HCT116 (cell line): Measurements from ENCODE around the gene TIE1. TPM values are rescaled to one million over a fixed set of nuclear protein-coding genes. Genes with fewer than 3 reads are reported as not detected.

Experiments
- ATAC-seq: fragments of 200-7000 bp; cut with Tn5 transposase; 2 replicates; pipeline ENCODE4 v1.9.1; 2020; ENCODE audit warnings: mild to moderate bottlenecking, moderate library complexity
- BruUV-seq: library from RNA; stranded (reverse); fragments of 400-500 nt; replicated peaks from 2 replicates; lab custom pipeline; 2021; lab: Mats Ljungman, UMichigan
- CTCF ChIA-PET: fragments of 300-600 bp; sonication (Branson Sonifier 250); formaldehyde crosslinking; loops from one replicate; lab custom pipeline; 2021; ENCODE audit warnings: antibody characterized with exemption; lab: Charles Lee
- POLR2A ChIA-PET: fragments of 300-600, 350-600 bp; sonication (Branson Sonifier 250); formaldehyde crosslinking; loops from one replicate; lab custom pipeline; 2021; ENCODE audit warnings: antibody characterized with exemption; lab: Charles Lee
- RAD21 ChIA-PET, 2 experiments: fragments of 300-600 bp; sonication (Branson Sonifier 250); formaldehyde crosslinking; loops; one replicate each; lab custom pipeline; 2023; ENCODE audit warnings: low total read pairs in 2 of 2; ENCODE audit not compliant: uncharacterized antibody in 2 of 2, unreplicated experiment in 2 of 2, low non-redundant PET in 1 of 2; lab: Charles Lee
- DNase-seq: peaks from one replicate; pipeline ENCODE4 v3.0.0-alpha.2; 2010; ENCODE audit warnings: low read depth, low spot score
- H2AFZ ChIP-seq: fragments of 200-600 bp; shearing (Covaris generic), sonication (generic); 2 replicates; pipeline ENCODE4 v1.6.1; 2017; ENCODE audit warnings: low read depth, mixed run types, mixed read lengths, antibody characterized with exemption, low read length; ENCODE audit not compliant: poor library complexity, severe bottlenecking
- H3K27ac ChIP-seq: 2 replicates; pipeline ENCODE4 v1.5.1; 2012; ENCODE audit warnings: low read depth, low read length
- H3K27me3 ChIP-seq: fragments of 200-600 bp; sonication (generic); 2 replicates; pipeline ENCODE4 v1.6.1; 2016; ENCODE audit warnings: mixed run types, low read length, mixed read lengths; ENCODE audit not compliant: insufficient read depth
- H3K36me3 ChIP-seq, 2 experiments: fragments of 200-500 bp in 1 of 2; fragments of 200-600 bp in 1 of 2; sonication (Bioruptor generic) in 1 of 2; sonication (generic) in 1 of 2; 2 replicates each; pipeline versions ENCODE4 v1.5.1 to v1.6.1; 2014 to 2016; ENCODE audit warnings: low read length in 2 of 2, inconsistent platforms in 1 of 2, mixed read lengths in 1 of 2, mixed run types in 1 of 2; ENCODE audit not compliant: insufficient read depth in 2 of 2, control insufficient read depth in 1 of 2
- H3K4me1 ChIP-seq, 2 experiments: fragments of 200-600 bp in 1 of 2; sonication (generic) in 1 of 2; 2 replicates each; pipeline versions ENCODE4 v1.5.1 to v1.6.1; 2012 to 2017; ENCODE audit warnings: low read length in 2 of 2, inconsistent platforms in 1 of 2, mild to moderate bottlenecking in 1 of 2, mixed read lengths in 1 of 2, mixed run types in 1 of 2, moderate library complexity in 1 of 2; ENCODE audit not compliant: insufficient read depth in 2 of 2, control insufficient read depth in 1 of 2
- H3K4me2 ChIP-seq: fragments of 200-600 bp; sonication (generic); 2 replicates; pipeline ENCODE4 v1.6.1; 2017; ENCODE audit warnings: mixed run types, low read length, mixed read lengths
- H3K4me3 ChIP-seq, 2 experiments: fragments of 200-600 bp in 1 of 2; sonication (generic) in 1 of 2; replicated peaks in 1 of 2; 2 replicates each; pipeline ENCODE4 v1.5.1; 2011 to 2016; ENCODE audit warnings: low read length in 2 of 2, control low read depth in 1 of 2, low read depth in 1 of 2, mild to moderate bottlenecking in 1 of 2, mixed read lengths in 1 of 2, mixed run types in 1 of 2
- H3K79me2 ChIP-seq: fragments of 200-600 bp; sonication (generic); 2 replicates; pipeline ENCODE4 v1.6.1; 2017; ENCODE audit warnings: mild to moderate bottlenecking, mixed run types, low read length, moderate library complexity, mixed read lengths; ENCODE audit not compliant: insufficient read depth
- H3K9ac ChIP-seq: fragments of 200-600 bp; sonication (generic); 2 replicates; pipeline ENCODE4 v1.6.1; 2016; ENCODE audit warnings: low read length, mixed read lengths
- H3K9me2 ChIP-seq: fragments of 200-600 bp; sonication (generic), shearing (Covaris generic); 2 replicates; pipeline ENCODE4 v1.6.1; 2017; ENCODE audit warnings: mixed run types, mild to moderate bottlenecking, moderate library complexity; ENCODE audit not compliant: insufficient read depth
- H3K9me3 ChIP-seq, 2 experiments: fragments of 200-500 bp in 1 of 2; fragments of 200-600 bp in 1 of 2; sonication (Bioruptor generic) in 1 of 2; sonication (generic) in 1 of 2; 2 replicates each; pipeline ENCODE4 v1.6.1; 2014 to 2017; ENCODE audit warnings: low read length in 2 of 2, mixed read lengths in 2 of 2, inconsistent platforms in 1 of 2, low read depth in 1 of 2, mild to moderate bottlenecking in 1 of 2, mixed run types in 1 of 2, moderate library complexity in 1 of 2; ENCODE audit not compliant: control insufficient read depth in 1 of 2, insufficient read depth in 1 of 2
- H4K20me1 ChIP-seq: fragments of 200-600 bp; sonication (generic), shearing (Covaris generic); 2 replicates; pipeline ENCODE4 v1.6.1; 2017; ENCODE audit warnings: mixed run types, mild to moderate bottlenecking, moderate library complexity; ENCODE audit not compliant: insufficient read depth
- CBX3 ChIP-seq: IDR thresholded peaks from 2 replicates; pipeline ENCODE4 v1.6.1; 2012; ENCODE audit warnings: low read depth
- CEBPB ChIP-seq: IDR thresholded peaks from 2 replicates; pipeline ENCODE4 v1.6.1; 2012; ENCODE audit warnings: low read depth
- CTCF ChIP-seq, 3 experiments: fragments of 200-600 bp in 1 of 3; sonication (generic) in 1 of 3; IDR thresholded peaks in 2 of 3; conservative IDR thresholded peaks in 1 of 3; 2 replicates each; pipeline ENCODE4 v1.5.1; 2012 to 2017; ENCODE audit warnings: low read depth in 2 of 3, low read length in 2 of 3, antibody characterized with exemption in 1 of 3, borderline replicate concordance in 1 of 3, control low read depth in 1 of 3, mild to moderate bottlenecking in 1 of 3, mixed read lengths in 1 of 3, mixed run types in 1 of 3, moderate library complexity in 1 of 3; ENCODE audit not compliant: insufficient read depth in 1 of 3
- EZH2 ChIP-seq: fragments of 200-600 bp; sonication (generic); IDR thresholded peaks from 2 replicates; pipeline ENCODE4 v1.6.1; 2017; ENCODE audit warnings: antibody characterized with exemption, mixed run types
- REST ChIP-seq: IDR thresholded peaks from 2 replicates; pipeline ENCODE4 v1.6.1; 2012; ENCODE audit warnings: low read depth
- SP1 ChIP-seq: IDR thresholded peaks from 2 replicates; pipeline ENCODE4 v1.6.1; 2012; ENCODE audit warnings: low read depth
- TCF7L2 ChIP-seq: IDR thresholded peaks from 2 replicates; pipeline ENCODE4 v1.7.0; 2011; ENCODE audit warnings: borderline replicate concordance, inconsistent platforms; ENCODE audit not compliant: insufficient read depth, insufficient read length; ENCODE audit errors: extremely low read depth
- YY1 ChIP-seq: IDR thresholded peaks from 2 replicates; pipeline ENCODE4 v1.6.1; 2011; ENCODE audit warnings: low read length, low read depth, moderate library complexity, mild to moderate bottlenecking; ENCODE audit not compliant: insufficient replicate concordance; ENCODE audit errors: extremely low read depth
- ZFX ChIP-seq: fragments of 450-650 bp; IDR thresholded peaks from 2 replicates; pipeline ENCODE4 v1.6.1; 2017
- intact Hi-C: fragments of 100-400 bp; cut with micrococcal nuclease; formaldehyde crosslinking; loops from 2 replicates; pipeline ENCODE4 v1.10.0; 2022
- total RNA-seq: library from RNA; stranded (reverse); gene quantifications from one replicate; pipeline ENCODE4 v1.2.1, GENCODE V29; 2021; ENCODE audit not compliant: unreplicated experiment

TIE1 gene
- total RNA-seq, 1 experiment from 2014 or later, result not detected

- DNase-seq (no peak), ATAC-seq (no peak)
- Histone ChIP-seq H3K79me2 (no peaks in the 10 kb centered on the region), H3K36me3 (no peaks in the 10 kb centered on the region), H4K20me1 (no peaks in the 10 kb centered on the region), H3K4me1 (peaks cover 19 to 25% of the 10 kb centered on the region in 2 experiments), H3K9ac (no peak overlapping the region), H3K27ac (no peak overlapping the region), H3K9me2 (no peaks in the 10 kb centered on the region), H3K9me3 (no peaks in the 10 kb centered on the region), H3K27me3 (no peaks in the 10 kb centered on the region), H3K4me2 (no peak overlapping the region), H3K4me3 (no peak overlapping the region), H2AFZ (no peak overlapping the region)
- CTCF ChIA-PET, result no interaction called here
- RAD21 ChIA-PET, result no interaction called here
- POLR2A ChIA-PET, result no interaction called here
- TF ChIP-seq REST (no peak), ZFX (no peak), SP1 (no peak), EZH2 (no peak), CEBPB (no peak), YY1 (no peak), CTCF (IDR thresholded peaks at IDR 0.05 in 2 of 3, conservative IDR thresholded peaks at IDR 0.05 in 1 of 3; ENCODE audit: borderline replicate concordance in 1 of 3, insufficient read depth in 1 of 3, low read depth in 2 of 3, low read length in 2 of 3) (no peak), TCF7L2 (no peak), CBX3 (no peak)
- intact Hi-C loops, result no loop called here
- no TSS peak for BruUV-seq
Observed at GRCh38 chr1:43340559-43340958, 39.8 kb downstream of the TIE1 start.
